Thyroid gland (tissue), 4 donors: ENCODE data around the gene VENTX. TPM values are rescaled to one million over a fixed set of nuclear protein-coding genes. Genes with fewer than 3 reads are reported as not detected.

ENCODE experiments used
- DNase-seq, 2 donors: peaks; one replicate each; pipeline ENCODE4 v3.0.0-alpha.2; 2019
- H3K27ac ChIP-seq, 3 donors: fragments of 200-600 bp; sonication (generic); 1 replicate in 2 of 3; 2 replicates in 1 of 3; pipeline ENCODE4 v1.5.1; 2016 to 2019; ENCODE audit warnings: mild to moderate bottlenecking in 1 of 3, moderate library complexity in 1 of 3
- H3K27me3 ChIP-seq: fragments of 200-600 bp; sonication (generic); one replicate; pipeline ENCODE4 v1.5.1; 2019
- H3K36me3 ChIP-seq, 2 donors: fragments of 200-600 bp; sonication (generic); one replicate each; pipeline ENCODE4 v1.5.1; 2016 to 2019
- H3K4me1 ChIP-seq, 2 donors: fragments of 200-600 bp; sonication (generic); one replicate each; pipeline ENCODE4 v1.5.1; 2017 to 2019
- H3K4me3 ChIP-seq, 3 donors: fragments of 200-600 bp; sonication (generic); replicated peaks in 1 of 3; 1 replicate in 2 of 3; 2 replicates in 1 of 3; pipeline ENCODE4 v1.5.1; 2016; ENCODE audit warnings: mild to moderate bottlenecking in 1 of 3
- H3K9me3 ChIP-seq: fragments of 200-600 bp; sonication (generic); one replicate; pipeline ENCODE4 v1.5.1; 2017
- CTCF ChIP-seq, 6 experiments: fragments of 200-600 bp in 3 of 6; fragments of 450-650 bp in 3 of 6; sonication (generic) in 3 of 6; IDR thresholded peaks; one replicate each; pipeline ENCODE4 v1.5.1; 2016 to 2019; ENCODE audit warnings: antibody characterized with exemption in 6 of 6, mild to moderate bottlenecking in 2 of 6, inconsistent platforms in 1 of 6, moderate library complexity in 1 of 6
- POLR2A ChIP-seq, 2 donors: fragments of 450-650 bp; IDR thresholded peaks; one replicate each; pipeline ENCODE4 v1.6.1; 2017; ENCODE audit warnings: antibody characterized with exemption in 2 of 2, mild to moderate bottlenecking in 2 of 2, moderate library complexity in 1 of 2
- WGBS, 2 donors: methylation state at CpG; one replicate each; pipeline ENCODE4 v1.1.5; 2017; 5-methylcytosine and 5-hydroxymethylcytosine counted together
- intact Hi-C: fragments of 100-400 bp; cut with DNase I; formaldehyde crosslinking; loops from one replicate; pipeline ENCODE4 v1.15.1; 2023
- total RNA-seq, 4 donors: library from RNA; depleted of rRNA; stranded (reverse); fragments of >200 nt; gene quantifications; one replicate each; pipeline ENCODE4 v1.2.3, GENCODE V29; 2016

VENTX gene
- total RNA-seq, 4 donors from 2014 or later = 0.40 to 1.3 (median 0.63) TPM; not detected in 1

- no peaks in the 10 kb centered on the region for H3K9me3 ChIP-seq
- H3K27me3 ChIP-seq = no peaks in the 10 kb centered on the region
- no peak overlapping the region for H3K27ac ChIP-seq
- 80 to 88% methylated on average over 22 of the region's 22 CpGs for WGBS, 2 donors
- no peak for TF ChIP-seq CTCF (IDR thresholded peaks at IDR 0.05)
- TF ChIP-seq POLR2A (IDR thresholded peaks at IDR 0.05) = no peak
- no peak for DNase-seq
- H3K4me1 ChIP-seq = peaks cover 11 to 16% of the 10 kb centered on the region in 2 donors
- H3K4me3 ChIP-seq = no peak overlapping the region
- no peaks in the 10 kb centered on the region for H3K36me3 ChIP-seq
- intact Hi-C loops = no loop called here
Observed at GRCh38 chr10:133253361-133253955, 15.8 kb downstream of the VENTX start.

GRCh38 chr10:133254421-133255120 is 16.9 kb downstream of the VENTX start:
- DNase-seq = no peak
- Histone ChIP-seq H3K27ac (no peak overlapping the region), H3K4me3 (no peak overlapping the region), H3K27me3 (no peaks in the 10 kb centered on the region), H3K36me3 (no peaks in the 10 kb centered on the region), H3K4me1 (peaks cover 14 to 23% of the 10 kb centered on the region in 2 donors), H3K9me3 (no peaks in the 10 kb centered on the region)
- TF ChIP-seq POLR2A (IDR thresholded peaks at IDR 0.05) = no peak
- no peak for TF ChIP-seq CTCF (IDR thresholded peaks at IDR 0.05)
- 61 to 73% methylated on average over 13 of the region's 13 CpGs for WGBS, 2 donors
- intact Hi-C loops = no loop called here

- 82% methylated on average over 12 to 13 of the region's 15 CpGs for WGBS, 2 donors
- intact Hi-C loops = no loop called here
- no peak for DNase-seq
- H3K4me3 ChIP-seq = no peak overlapping the region
- no peaks in the 10 kb centered on the region for H3K27me3 ChIP-seq
- TF ChIP-seq POLR2A (IDR thresholded peaks at IDR 0.05) (no peak), CTCF (IDR thresholded peaks at IDR 0.05) (no peak)
- no peaks in the 10 kb centered on the region for H3K36me3 ChIP-seq
- H3K9me3 ChIP-seq = no peaks in the 10 kb centered on the region
- no peak overlapping the region for H3K27ac ChIP-seq
- peaks cover 14 to 28% of the 10 kb centered on the region in 2 donors for H3K4me1 ChIP-seq
Observed at GRCh38 chr10:133255323-133255722, 17.7 kb downstream of the VENTX start.

GRCh38 chr10:133257489-133258065 is 19.9 kb downstream of the VENTX start:
- WGBS, 2 donors = 1 to 6% methylated on average over 11 to 12 of the region's 27 CpGs
- H3K27ac ChIP-seq = peak overlapping the region in 2 of 3 donors; percentile 8 to 49
- peaks cover 17 to 41% of the 10 kb centered on the region in 2 donors for H3K4me1 ChIP-seq
- peak; percentile 66 to 69 for DNase-seq
- no peak overlapping the region for H3K4me3 ChIP-seq
- H3K9me3 ChIP-seq = no peaks in the 10 kb centered on the region
- no peaks in the 10 kb centered on the region for H3K27me3 ChIP-seq
- H3K36me3 ChIP-seq = no peaks in the 10 kb centered on the region
- TF ChIP-seq CTCF (IDR thresholded peaks at IDR 0.05) (peak in 4 of 6 experiments; percentile 11 to 43 (median 31)), POLR2A (IDR thresholded peaks at IDR 0.05) (no peak)
- intact Hi-C loops = no loop called here
